Hematopoietic multipotent progenitor cell treated with erythropoietin and hydrocortisone succinate and interleukin-3 and kit ligand, for 6 days (in vitro differentiated cells): ENCODE measurements around the gene CFAP20DC.
"Not testable (repeated sequence)": the region's sequence is repeated elsewhere in the genome, so short reads cannot be mapped to it uniquely, and the experiment has no call there.

ENCODE experiments used
- DNase-seq: peaks from one replicate; pipeline ENCODE4 v3.0.0-alpha.2; 2015

CFAP20DC gene

DNA sequence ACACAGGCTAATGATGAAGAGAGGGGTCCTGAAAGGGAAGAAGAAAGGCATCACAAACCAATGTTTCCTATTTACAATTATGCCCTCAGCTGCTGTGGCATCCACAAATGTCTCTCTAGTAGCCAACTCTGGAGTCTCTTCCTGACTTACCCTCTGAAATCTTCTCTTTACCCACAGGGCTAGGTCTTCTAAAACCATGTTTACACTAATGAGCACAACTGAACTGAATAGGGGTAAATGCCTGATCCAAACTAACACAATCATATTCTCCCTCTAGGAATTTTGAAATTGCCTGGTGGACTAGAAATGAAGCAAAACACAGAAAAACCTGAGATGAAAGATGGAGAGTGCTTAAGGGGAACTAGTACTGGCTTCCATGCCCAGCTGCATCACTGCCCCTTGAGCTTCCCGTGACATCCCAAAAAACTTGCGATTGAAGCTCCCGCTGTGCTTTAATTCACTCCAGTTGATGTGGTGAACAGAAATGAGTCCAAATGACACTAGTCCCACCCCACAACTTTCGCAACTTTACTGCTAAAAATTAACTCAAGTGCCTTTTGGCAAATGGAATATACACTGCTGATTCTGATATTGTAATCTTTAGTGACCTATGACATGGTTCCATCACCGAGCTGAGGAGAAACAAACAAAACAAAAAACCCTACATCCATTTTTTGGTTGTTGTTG lies 32.8 kb downstream of the CFAP20DC start:
- DNase-seq: no peak

DNA sequence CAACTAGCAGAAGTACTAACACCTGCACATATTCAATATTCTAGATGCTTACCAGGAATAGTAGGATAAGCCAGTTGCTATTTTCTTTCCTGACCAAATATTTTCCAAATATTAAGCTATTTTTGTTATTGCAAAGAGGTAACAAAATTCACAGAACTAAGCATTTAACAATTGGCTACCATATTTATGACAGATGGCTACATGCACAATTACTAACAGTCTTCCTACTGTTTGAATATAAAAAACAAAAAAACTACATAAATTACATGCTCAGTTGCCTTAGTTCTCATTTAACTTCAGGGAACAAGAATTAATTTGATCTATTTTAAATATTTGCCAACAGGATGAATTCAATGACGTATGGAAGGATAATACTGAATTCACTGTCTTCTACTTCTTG lies 36.2 kb downstream of the CFAP20DC start:
- DNase-seq: no peak

DNA sequence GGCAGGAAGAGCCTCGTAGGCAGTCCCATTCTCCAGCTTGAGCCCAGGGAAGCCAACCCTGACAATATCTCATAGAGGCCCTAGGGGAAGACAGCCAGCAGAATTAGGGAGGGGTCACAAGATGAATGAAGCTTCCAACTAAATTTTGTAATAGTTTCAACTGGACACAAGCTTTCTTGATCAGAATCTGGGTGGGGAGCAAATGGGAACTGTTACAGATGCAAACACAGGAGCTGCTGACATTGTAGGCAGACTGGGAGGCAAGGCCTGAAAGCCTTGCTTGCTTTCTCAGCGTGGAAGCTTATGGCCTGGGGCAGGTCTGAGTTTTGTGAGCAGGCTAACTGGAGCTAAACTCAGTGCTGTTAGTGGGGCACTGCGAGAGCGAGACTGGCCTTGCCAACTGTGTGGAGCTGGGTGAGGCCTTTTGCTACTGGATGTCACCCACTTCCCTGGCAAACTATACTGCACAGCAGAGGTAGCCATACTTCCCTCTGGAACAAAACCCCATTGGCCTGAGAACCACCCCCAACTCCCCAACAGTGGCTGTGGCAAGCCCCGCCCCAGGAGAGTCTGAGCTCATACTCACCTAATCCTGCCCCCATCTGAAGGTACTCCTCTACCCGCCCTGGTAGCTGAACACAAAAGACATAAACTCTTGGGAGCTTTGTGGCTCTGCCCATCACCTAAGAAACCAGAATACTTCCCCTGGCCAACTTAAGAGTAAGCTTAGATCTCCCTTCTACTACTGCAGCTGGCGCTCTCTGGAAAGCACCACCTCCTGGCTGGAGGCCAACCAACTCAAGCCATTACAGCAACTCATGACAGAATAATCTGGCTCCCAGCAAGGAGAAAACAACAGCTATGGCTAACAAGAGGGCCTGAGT lies 42.9 kb downstream of the CFAP20DC start:
- DNase-seq: peak; percentile 18

DNA sequence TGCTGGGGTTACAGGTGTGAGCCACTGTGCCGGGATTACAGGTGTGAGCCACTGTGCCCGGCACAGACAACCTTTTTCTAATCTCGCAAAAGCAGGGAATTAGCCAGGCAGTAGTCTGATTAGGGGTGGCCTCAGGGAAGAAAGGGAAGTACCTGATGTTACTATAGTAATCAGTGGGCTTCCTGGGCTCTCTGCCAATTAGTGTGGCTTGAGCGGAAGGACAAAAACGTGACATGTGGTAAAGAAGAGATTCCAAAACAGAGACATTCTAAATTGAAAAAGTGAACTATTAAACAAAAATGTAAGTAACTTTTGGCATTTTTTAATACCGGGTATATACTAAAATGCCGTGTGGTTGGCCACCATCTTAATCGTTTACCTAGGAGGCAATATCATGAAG lies 48.1 kb downstream of the CFAP20DC start:
- DNase-seq: peak; percentile 91

DNA sequence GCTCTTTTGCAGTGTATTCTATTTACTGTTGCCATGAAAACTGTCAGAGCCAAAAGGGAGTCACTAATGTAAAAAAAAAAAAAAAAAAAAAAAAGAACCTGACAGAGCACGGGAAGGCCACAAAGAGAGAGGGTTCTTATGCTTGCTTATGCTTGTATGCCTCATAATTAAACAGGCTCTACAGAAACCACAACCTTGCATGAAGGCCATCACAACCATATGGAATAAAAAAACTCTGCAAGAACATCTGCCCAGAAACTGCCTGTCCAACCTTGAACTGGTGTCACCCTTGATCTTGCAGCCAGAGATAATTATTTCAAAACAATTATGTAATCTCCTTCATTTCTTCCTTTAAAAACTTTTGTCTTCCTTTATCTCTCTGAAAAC lies 50.1 kb downstream of the CFAP20DC start:
- peak; percentile 74 for DNase-seq

DNA sequence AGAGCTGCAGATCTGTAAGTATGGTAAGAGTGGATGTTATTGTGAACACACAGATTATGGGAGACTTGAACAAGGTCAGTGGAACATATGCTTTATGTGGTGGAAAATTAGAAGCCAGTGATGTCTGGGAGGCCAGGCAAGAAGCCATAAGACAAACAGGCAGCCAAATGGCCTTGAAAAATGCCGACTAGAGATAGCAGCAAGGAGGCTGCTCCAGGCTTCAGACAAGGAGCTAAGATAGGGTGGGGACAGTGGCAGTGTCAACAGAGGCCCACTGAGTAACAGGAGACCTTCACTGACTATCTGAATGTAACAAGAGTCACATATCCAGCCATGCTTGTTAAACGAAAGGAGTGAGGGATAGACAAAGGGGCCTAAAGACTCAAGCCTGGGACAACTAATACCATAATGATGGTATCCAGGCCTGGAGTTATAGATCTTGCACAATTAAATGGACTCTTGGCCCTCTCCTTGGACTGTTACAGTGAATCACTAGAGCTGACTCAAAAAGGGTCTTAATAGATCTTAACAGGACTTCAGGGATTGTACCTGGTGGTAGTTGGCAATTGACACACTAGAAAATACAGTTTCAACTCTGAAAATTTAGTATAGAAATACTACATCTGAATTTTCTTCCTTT lies 50.6 kb downstream of the CFAP20DC start:
- peak; percentile 34 for DNase-seq

DNA sequence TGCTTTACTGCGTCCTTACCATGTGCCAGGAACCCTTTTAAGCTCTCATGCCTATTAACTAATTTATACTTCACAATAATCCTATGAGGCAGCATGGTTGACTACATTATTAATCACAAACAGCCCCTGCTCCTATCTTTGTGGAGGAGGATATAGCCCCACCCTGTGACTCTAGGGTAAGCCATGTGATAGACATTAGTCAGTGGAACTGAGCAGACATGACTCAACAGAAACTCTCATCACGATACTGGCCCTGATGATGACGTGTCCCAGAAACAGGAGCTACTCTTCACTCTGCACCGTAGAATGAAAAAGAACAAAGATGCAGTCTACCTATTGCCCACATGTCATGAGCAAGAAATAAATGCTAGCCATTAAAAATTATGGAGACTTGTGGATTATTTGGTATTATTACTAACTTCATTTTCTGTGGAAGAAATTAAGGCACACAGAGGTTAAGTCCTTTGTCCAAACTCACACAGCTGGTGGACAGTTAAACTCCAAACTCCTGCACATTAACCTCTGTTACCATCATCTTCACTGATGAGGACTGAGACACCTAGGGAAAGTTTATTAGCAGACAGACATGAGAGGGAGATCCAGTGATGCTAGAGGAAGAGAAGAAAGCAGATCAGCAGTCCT lies 51.2 kb downstream of the CFAP20DC start:
- DNase-seq: peak; percentile 93

DNA sequence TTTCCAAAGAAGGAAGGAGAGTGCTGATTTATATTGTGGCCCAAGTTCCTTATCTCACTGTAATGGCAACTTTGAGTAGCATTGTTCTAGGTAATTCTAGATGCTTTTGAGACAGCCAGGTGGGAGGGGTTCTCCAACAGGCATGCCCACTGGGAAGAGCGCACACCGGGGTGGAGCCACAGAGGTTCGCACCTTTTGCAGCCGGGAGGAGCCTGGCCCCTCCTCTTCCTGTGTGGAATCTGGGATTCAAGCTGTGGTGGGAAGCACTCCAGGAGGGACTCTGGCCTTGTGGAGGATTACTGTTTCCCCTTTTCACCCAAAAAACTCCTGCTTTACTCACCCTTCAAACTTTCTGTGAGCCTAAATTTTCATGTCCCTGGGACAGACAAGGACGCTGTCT lies 53.1 kb downstream of the CFAP20DC start:
- no peak for DNase-seq

DNA sequence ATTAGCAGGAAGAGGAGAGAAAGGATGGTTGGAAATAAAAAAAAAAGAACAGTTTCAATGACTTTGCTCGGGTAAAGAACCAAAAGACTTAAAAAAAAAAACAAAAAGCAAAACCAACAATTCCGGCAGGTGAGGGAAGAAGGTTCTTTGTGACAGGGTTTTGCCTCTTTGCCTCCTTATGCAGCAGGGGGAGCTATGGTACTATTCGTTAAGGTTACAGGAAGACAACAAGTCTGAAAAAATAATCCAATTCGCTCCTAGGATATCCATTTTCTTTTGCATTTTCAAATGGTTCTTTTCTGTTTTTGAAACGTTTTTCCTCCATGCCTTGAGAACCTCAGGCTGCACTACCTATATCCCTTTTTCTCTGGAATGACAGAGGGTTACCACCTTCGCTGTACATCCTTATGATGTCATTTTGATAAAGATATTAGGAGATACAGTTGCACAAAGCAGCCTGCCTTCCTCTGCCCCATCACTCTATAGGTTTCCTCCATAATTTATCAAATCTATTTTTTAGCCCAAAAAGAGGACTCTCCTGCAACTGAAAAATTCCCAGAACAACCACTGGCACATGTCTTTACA lies 55.0 kb downstream of the CFAP20DC start:
- DNase-seq: peak; percentile 90

DNA sequence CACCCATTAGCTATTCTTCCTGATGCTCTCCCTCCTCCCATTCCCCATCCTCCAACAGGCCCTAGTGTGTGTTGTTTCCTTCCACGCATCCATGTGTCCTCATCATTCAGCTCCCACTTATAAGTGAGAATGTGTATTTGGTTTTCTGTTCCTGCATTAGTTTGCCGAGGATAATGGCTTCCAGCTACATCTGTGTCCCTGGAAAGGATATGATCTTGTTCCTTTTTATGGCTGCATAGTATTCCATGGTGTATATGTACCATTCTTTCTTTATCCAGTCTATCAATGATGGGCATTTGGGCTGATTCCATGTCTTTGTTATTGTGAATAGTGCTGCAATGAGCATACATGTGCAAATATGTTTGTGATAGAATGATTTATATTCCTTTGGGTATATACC lies 56.3 kb downstream of the CFAP20DC start:
- DNase-seq: no peak

DNA sequence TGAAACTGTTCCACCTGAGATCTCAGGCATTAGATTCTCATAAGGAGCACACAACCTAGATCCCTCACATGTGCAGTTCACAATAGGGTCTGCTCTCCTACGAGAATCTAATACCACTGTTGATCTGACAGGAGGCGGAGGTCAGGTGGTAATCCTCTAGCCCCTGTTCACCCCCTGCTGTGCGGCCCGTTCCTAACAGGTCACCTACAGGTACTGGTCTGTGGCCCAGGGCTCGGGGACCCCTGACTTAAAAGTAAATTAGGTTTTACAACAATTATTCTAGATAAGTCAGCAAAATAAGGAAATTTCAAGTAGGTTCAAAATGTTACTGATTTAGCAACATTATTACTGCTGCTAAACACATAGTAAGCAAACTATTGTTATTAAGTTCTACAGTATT lies 58.2 kb downstream of the CFAP20DC start:
- DNase-seq: no peak

DNA sequence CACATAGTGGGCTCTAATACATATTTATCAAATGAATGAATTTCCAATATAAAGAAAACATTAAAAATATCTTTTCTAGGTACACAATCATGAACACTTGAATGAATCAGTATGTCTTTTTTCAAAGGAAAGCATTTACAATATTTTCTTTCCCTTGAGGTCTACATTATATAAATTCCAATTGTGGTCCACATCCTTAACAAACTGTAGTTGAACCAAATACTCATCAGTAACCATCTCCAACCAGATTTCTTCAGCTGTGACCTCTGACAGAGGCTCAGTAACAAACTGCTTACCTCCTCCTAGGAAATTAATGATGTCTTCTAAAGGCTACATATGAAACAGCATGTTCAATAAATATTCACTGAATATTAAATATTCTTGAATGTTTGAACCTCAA lies 58.8 kb downstream of the CFAP20DC start:
- DNase-seq: no peak

DNA sequence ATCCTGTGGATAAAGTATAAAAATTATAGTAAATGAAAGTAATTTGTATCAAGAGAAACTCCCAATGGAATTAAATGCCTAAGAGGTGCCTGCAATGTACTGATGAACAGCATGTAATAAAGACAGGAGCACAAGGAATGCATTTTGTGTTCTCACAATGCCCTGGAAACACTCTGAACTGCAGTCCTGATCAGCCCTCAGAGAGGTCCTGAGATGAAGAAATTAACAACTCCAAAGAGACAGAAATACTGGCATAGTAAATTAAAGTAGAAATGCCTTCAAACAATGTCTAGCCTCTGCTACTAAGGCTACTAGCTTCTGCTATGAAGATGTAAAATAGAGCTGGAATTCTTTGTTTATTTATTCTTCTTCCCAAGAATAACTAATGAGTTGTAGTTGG lies 59.9 kb downstream of the CFAP20DC start:
- DNase-seq: no peak

DNA sequence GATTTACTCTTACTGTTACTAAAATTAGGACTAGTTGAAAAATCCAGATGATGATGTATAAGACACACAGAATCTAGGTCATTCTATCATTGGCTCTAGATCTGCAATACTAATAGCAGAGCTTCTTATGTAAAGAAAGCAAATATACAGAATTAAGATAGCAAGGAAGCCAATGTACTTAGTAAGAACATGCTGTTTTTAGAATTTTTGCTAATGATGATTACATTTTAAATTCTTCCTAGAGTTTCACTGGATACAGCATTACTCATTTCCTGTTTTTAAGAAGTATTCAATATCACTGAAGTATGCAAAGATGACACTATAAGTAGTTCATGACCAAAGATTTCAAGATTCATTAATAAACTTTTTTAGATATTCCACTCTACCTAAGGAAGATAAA lies 60.7 kb downstream of the CFAP20DC start:
- no peak for DNase-seq

DNA sequence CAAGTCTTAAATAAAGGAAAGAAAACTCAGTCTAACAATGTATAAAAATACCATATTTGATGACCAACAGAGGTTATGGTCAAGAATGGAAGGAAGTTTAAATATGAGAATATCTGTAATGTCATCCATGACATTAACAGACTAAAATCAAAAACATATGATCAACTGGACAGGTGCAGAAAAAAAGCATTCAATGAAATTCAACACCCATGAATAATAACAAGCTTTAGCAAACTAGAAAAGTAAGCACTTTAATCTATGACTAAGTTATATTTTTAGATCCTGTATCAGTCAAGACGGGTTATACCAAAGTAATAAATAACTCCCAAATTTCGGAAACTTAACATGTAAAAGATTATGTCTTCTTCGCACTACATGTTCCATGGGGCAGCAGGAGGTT lies 61.8 kb downstream of the CFAP20DC start:
- DNase-seq: no peak

DNA sequence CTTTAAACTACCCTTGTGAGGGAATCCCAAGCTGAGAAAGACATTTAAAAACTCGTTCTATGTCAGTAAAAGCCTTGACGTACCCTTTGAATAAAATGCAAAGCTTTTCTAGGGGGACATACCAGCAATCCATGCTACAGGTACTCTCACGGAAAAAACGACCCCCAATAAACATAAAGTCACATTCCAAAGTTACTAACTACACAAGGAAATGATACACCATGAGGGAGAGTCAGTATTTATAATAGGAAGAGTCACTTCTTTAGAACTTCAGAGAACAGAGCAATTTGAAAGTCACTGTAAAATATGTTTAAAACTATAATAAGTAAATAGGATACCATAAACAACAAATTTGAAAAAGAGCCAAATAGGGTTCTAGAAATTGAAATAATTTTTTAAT lies 63.2 kb downstream of the CFAP20DC start:
- no peak for DNase-seq

DNA sequence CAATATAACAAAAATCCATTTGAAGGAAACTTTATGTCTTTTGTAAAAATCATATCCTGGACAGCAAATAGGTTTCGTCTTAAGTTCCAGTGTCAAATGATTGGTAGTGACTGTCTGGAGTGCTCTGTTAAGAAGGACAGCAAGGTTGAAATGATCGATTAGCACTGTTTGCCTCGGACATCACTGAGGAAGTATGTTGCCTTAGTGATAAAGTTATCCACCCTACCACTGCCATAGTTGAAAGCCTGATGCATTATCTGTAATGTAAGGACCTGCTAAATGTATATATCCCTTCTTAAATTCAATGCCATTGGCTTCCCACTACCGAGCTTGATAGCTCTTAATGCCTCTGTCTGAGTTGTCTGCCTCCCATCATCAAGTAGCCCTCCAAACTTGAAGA lies 70.0 kb downstream of the CFAP20DC start:
- DNase-seq: peak; percentile 14

DNA sequence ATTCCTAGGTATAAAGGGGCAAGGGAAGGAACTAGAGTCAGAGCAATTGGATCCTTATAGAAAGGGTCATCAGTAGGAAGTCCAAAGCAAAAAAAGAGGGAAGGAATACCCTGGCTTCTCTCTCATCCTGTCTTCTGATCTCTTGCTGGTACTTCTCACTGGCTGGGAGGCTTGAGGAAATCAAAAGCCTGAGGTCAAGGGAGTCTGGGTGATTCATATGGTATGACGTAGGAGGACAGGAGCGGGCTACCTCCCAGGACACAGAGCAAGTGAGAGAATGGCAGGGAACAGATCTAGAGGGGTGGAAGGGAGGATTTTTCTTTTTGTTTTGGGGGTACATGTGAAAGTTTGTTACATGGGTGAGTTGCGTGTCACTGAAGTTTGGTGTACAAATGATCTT lies 76.0 kb downstream of the CFAP20DC start:
- no peak for DNase-seq

DNA sequence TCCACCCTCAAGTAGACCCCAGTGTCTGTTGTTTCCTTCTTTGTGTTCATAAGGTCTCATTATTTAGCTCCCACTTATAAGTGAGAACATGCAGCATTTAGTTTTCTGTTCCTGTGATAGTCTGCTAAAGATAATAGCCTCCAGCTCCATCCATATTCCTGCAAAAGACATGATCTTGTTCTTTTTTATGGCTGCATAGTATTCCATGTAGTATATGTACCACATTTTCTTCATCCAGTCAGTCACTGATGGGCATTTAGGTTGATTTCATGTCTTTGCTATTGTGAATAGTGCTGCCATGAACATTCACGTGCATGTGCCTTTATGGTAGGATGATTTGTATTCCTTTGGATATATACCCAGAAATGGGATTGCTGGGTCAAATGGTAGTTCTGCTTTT lies 82.0 kb downstream of the CFAP20DC start:
- DNase-seq: not testable (repeated sequence)

DNA sequence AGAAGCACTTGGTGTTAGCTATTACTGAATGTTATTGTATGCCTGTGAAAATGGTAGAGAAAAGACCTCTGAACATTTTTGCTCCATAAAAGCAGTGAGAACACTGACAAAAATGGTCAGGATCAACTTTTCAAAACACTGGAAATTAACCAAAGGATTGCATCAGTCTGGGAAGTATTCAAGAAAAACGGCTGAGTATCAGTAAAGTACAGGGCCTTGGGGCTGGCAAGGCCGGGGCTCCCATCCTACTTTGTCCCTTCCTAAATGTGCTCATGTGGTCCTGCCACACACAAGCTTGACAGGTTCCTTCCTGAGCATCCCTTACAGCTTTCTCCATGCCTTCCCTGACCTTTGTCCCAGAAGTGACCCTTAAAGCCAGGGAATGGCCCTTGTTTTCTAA lies 84.0 kb downstream of the CFAP20DC start:
- no peak for DNase-seq

DNA sequence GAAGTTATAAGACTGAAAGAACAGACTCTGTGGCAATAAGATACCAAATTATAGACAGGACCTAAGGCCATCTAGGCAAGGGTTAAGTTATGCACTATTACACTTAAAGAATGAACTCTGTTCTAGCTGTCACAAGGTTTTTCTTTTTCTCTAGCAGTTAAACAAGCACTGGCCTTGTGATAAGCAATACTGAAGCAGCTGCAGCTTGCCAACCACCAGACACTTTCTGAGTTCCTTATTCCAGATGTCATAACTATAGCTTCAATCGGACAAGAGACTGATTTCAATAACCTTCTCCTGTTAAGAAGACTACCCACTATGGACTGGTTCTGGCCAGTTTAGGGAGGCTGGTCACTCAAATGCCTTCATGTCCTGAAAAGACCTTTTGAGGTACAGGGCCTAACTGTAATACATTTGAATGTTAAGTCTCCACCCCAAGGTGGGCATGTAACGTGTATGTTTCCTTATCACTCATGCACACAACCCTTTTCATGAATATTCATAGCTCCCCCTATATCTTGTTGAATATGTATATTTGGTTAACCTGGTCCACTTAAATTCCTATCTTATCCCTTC lies 85.8 kb downstream of the CFAP20DC start:
- peak; percentile 66 for DNase-seq

DNA sequence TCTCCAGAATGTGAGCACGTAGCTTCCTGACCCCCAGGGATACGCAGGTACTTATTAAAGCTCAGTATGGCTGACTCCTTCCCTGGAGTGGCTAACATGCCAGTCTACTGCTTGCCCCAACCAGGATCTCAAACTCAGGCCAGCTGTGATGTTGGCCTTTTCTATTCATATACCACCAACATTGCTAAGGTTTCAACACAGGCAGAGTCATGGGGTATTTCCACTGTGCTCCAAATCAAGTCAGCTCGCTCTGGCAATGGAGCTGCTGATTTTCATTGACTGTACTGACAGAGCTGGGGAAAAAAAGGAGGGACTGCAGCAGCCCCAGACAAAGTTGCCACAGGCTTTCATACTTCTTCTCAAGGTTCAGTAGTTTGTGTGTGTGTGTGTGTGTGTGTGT lies 87.0 kb downstream of the CFAP20DC start:
- no peak for DNase-seq
